GM12878 (cell line): ENCODE results near the gene LMNTD2. TPM values are rescaled to one million over a fixed set of nuclear protein-coding genes. Genes with fewer than 3 reads are reported as not detected.

Experiments used
- ASH2L ChIP-seq: fragments of 300-600, 200-600 bp; sonication (generic); IDR thresholded peaks from 2 replicates; pipeline ENCODE4 v1.6.1; 2017; ENCODE audit warnings: low read depth, mild to moderate bottlenecking, borderline replicate concordance
- BHLHE40 ChIP-seq, 2 experiments: fragments of 450-650 bp in 1 of 2; IDR thresholded peaks; 2 replicates each; pipeline ENCODE4 v1.6.1; 2011 to 2017; ENCODE audit warnings: low read depth in 2 of 2, borderline replicate concordance in 1 of 2, improper control_type of control experiment in 1 of 2, low read length in 1 of 2, mild to moderate bottlenecking in 1 of 2
- CBX5 ChIP-seq: sonication (generic); IDR thresholded peaks from 2 replicates; pipeline ENCODE4 v1.6.1; 2016; ENCODE audit warnings: low read depth, moderate library complexity, mild to moderate bottlenecking, inconsistent platforms
- CUX1 ChIP-seq: IDR thresholded peaks from 2 replicates; pipeline ENCODE4 v1.6.1; 2012; ENCODE audit warnings: improper control_type of control experiment, low read depth, low read length; ENCODE audit not compliant: insufficient replicate concordance
- EZH2 ChIP-seq: IDR thresholded peaks from 2 replicates; pipeline ENCODE4 v1.6.1; 2012; ENCODE audit warnings: low read depth, mild to moderate bottlenecking, control low read depth, inconsistent platforms, low read length, borderline replicate concordance; ENCODE audit not compliant: control insufficient read depth
- HDAC2 ChIP-seq: fragments of 200-600 bp; sonication (generic); IDR thresholded peaks from 2 replicates; pipeline ENCODE4 v1.6.1; 2017
- MYC ChIP-seq: IDR thresholded peaks from 2 replicates; pipeline ENCODE4 v1.6.1; 2011; ENCODE audit warnings: mild to moderate bottlenecking, low read length, moderate library complexity, inconsistent platforms; ENCODE audit not compliant: insufficient read depth, insufficient replicate concordance, insufficient read length, severe bottlenecking
- POLR2AphosphoS5 ChIP-seq: IDR thresholded peaks from 2 replicates; pipeline ENCODE4 v1.6.1; 2011; ENCODE audit warnings: mild to moderate bottlenecking, low read length, inconsistent platforms
- RAD51 ChIP-seq: fragments of 450-650 bp; IDR thresholded peaks from 2 replicates; pipeline ENCODE4 v1.6.1; 2016; ENCODE audit warnings: moderate library complexity, mild to moderate bottlenecking, inconsistent platforms
- RCOR1 ChIP-seq: conservative IDR thresholded peaks from 2 replicates; pipeline ENCODE4 v1.6.1; 2012; ENCODE audit warnings: low read depth, low read length, improper control_type of control experiment
- SREBF2 ChIP-seq: IDR thresholded peaks from 2 replicates; pipeline ENCODE4 v1.6.1; 2012; ENCODE audit warnings: mild to moderate bottlenecking, low read length
- STAT3 ChIP-seq: IDR thresholded peaks from 2 replicates; pipeline ENCODE4 v1.6.1; 2011; ENCODE audit warnings: low read depth, low read length, improper control_type of control experiment
- SUPT20H ChIP-seq: IDR thresholded peaks from 2 replicates; pipeline ENCODE4 v1.6.1; 2011; ENCODE audit warnings: low read depth, mild to moderate bottlenecking, low read length, moderate library complexity, borderline replicate concordance; ENCODE audit not compliant: control insufficient read depth
- ZSCAN29 ChIP-seq: fragments of 450-650 bp; IDR thresholded peaks from 2 replicates; pipeline ENCODE4 v1.6.1; 2017; ENCODE audit warnings: mild to moderate bottlenecking, moderate library complexity
- polyA plus RNA-seq, 11 experiments: library from polyadenylated mRNA; depleted of rRNA in 4 of 11; unstranded in 6 of 11; stranded (reverse) in 5 of 11; fragments of >200 nt; fragmentation: Nextera tagmentation in 4 of 11; fragmentation: Illumina TruSeq in 1 of 11; extraction: Ambion mirVana in 4 of 11; extraction: Trizol in 1 of 11; gene quantifications; 1 replicate in 1 of 11; 2 replicates in 10 of 11; pipeline versions ENCODE4 v1.2.1 to v1.2.3, GENCODE V29; 2011 to 2016; ENCODE audit warnings: inconsistent platforms in 2 of 11, missing spikeins in 2 of 11, low read depth in 1 of 11
- total RNA-seq, 4 experiments: library from RNA; depleted of rRNA in 3 of 4; stranded (reverse); fragments of >200 nt in 3 of 4; fragmentation: Illumina TruSeq in 1 of 4; extraction: Trizol in 1 of 4; gene quantifications; 2 replicates each; pipeline versions ENCODE4 v1.2.1 to v1.2.3, GENCODE V29; 2013 to 2021
- TF ChIP-seq, protein P1 (sequence below): fragments of 450-650 bp; IDR thresholded peaks from 2 replicates; pipeline ENCODE4 v1.6.1; 2017; ENCODE audit warnings: low read depth, mild to moderate bottlenecking, moderate library complexity
- TF ChIP-seq, protein P2 (sequence below): fragments of 450-650 bp; formaldehyde crosslinking; IDR thresholded peaks from 2 replicates; pipeline ENCODE4 v1.4.0; 2020; ENCODE audit warnings: mild to moderate bottlenecking, moderate library complexity
- TF ChIP-seq, protein P3 (sequence below): fragments of 450-650 bp; IDR thresholded peaks from 2 replicates; pipeline ENCODE4 v1.6.1; 2014; ENCODE audit warnings: mild to moderate bottlenecking

The LMNTD2 gene
- total and polyA plus RNA-seq, 10 of the 15 experiments (the other 5 are each of a cell fraction or from before 2014, with no cell fraction given) = 0.22 to 4.1 (median 1.3) TPM; not detected in 2

DNA sequence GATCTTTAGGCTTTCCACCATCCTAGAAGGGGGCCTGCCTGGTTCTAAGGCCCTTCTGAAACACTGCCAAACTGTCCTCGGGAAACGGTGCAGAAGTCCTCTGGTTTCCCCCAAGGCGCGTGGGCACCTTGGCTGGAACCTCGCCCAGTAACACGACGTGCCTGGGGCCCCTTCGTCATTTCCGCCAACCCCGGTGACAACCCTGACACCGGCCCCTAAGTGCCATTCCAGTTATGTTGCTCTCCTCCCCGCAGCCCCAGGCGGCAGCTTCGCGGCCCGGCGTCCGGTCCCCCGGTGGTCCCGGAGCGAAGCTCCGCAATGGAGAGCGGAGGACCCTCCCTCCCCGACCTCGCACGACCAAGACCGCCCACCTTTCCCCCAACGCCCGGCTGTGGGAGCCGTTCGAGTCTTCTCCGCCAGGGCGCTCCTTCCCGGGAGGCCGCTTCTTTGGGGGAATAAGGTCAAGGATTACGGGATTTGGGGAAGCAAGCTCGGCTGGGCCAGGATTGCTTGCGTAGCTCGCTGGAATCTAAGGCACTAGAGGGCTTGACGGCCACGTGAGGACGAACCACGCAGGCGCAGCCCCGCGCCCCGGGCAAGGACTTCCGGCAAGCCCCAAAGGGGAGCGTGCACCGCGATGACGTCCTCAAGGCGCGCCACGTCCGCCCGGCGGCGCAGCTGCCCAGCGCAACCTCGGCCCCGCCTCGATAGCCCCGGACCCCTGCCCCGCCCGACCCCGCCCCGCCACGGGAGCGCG is 54.1 kb downstream of the LMNTD2 start (continued):
- TF ChIP-seq ASH2L = no peak
- TF ChIP-seq, protein P1, sequence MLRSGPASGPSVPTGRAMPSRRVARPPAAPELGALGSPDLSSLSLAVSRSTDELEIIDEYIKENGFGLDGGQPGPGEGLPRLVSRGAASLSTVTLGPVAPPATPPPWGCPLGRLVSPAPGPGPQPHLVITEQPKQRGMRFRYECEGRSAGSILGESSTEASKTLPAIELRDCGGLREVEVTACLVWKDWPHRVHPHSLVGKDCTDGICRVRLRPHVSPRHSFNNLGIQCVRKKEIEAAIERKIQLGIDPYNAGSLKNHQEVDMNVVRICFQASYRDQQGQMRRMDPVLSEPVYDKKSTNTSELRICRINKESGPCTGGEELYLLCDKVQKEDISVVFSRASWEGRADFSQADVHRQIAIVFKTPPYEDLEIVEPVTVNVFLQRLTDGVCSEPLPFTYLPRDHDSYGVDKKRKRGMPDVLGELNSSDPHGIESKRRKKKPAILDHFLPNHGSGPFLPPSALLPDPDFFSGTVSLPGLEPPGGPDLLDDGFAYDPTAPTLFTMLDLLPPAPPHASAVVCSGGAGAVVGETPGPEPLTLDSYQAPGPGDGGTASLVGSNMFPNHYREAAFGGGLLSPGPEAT = peak; percentile 81
- no peak for TF ChIP-seq RCOR1
- peak; percentile 93 for TF ChIP-seq POLR2AphosphoS5
- no peak for TF ChIP-seq CUX1
- peak; percentile 82 for TF ChIP-seq RAD51
- no peak for TF ChIP-seq EZH2
- TF ChIP-seq CBX5 = no peak
- TF ChIP-seq MYC = peak; percentile 35
- TF ChIP-seq, protein P2, sequence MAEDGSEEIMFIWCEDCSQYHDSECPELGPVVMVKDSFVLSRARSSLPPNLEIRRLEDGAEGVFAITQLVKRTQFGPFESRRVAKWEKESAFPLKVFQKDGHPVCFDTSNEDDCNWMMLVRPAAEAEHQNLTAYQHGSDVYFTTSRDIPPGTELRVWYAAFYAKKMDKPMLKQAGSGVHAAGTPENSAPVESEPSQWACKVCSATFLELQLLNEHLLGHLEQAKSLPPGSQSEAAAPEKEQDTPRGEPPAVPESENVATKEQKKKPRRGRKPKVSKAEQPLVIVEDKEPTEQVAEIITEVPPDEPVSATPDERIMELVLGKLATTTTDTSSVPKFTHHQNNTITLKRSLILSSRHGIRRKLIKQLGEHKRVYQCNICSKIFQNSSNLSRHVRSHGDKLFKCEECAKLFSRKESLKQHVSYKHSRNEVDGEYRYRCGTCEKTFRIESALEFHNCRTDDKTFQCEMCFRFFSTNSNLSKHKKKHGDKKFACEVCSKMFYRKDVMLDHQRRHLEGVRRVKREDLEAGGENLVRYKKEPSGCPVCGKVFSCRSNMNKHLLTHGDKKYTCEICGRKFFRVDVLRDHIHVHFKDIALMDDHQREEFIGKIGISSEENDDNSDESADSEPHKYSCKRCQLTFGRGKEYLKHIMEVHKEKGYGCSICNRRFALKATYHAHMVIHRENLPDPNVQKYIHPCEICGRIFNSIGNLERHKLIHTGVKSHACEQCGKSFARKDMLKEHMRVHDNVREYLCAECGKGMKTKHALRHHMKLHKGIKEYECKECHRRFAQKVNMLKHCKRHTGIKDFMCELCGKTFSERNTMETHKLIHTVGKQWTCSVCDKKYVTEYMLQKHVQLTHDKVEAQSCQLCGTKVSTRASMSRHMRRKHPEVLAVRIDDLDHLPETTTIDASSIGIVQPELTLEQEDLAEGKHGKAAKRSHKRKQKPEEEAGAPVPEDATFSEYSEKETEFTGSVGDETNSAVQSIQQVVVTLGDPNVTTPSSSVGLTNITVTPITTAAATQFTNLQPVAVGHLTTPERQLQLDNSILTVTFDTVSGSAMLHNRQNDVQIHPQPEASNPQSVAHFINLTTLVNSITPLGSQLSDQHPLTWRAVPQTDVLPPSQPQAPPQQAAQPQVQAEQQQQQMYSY (CRISPR knock-in tag) = no peak
- no peak for TF ChIP-seq SREBF2
- no peak for TF ChIP-seq ZSCAN29
- TF ChIP-seq, protein P3, sequence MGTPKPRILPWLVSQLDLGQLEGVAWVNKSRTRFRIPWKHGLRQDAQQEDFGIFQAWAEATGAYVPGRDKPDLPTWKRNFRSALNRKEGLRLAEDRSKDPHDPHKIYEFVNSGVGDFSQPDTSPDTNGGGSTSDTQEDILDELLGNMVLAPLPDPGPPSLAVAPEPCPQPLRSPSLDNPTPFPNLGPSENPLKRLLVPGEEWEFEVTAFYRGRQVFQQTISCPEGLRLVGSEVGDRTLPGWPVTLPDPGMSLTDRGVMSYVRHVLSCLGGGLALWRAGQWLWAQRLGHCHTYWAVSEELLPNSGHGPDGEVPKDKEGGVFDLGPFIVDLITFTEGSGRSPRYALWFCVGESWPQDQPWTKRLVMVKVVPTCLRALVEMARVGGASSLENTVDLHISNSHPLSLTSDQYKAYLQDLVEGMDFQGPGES = no peak
- TF ChIP-seq SUPT20H = no peak
- TF ChIP-seq BHLHE40 (IDR thresholded peaks at IDR 0.05; ENCODE audit: borderline replicate concordance in 1 of 2, low read depth in 2 of 2, low read length in 1 of 2) = peak; percentile 88 to 95
- TF ChIP-seq HDAC2 = no peak
- no peak for TF ChIP-seq STAT3
